WTC11 (cell line): ENCODE measurements around the gene PFDN5. TPM values are rescaled to one million over a fixed set of nuclear protein-coding genes. Genes with fewer than 3 reads are reported as not detected.

Experiments
- ATAC-seq: fragments of 200-7000 bp; cut with Tn5 transposase; 2 replicates; pipeline ENCODE4 v1.10.0; 2021; ENCODE audit warnings: mild to moderate bottlenecking, moderate library complexity
- CTCF ChIA-PET: fragments of 300-600 bp; sonication (Branson Sonifier 250); formaldehyde crosslinking; loops from one replicate; lab custom pipeline; 2021; ENCODE audit warnings: antibody characterized with exemption; lab: Charles Lee
- POLR2A ChIA-PET: fragments of 350-600 bp; sonication (Branson Sonifier 250); formaldehyde crosslinking; loops from one replicate; lab custom pipeline; 2021; ENCODE audit warnings: antibody characterized with exemption; lab: Charles Lee
- DNase-seq: peaks from one replicate; pipeline ENCODE4 v3.0.0; 2021; ENCODE audit warnings: low spot score
- H3K27ac Mint-ChIP-seq: 2 replicates; pipeline ENCODE4 v1.8.0; 2021; ENCODE audit warnings: mixed read lengths
- H3K27me3 Mint-ChIP-seq: 2 replicates; pipeline ENCODE4 v1.8.0; 2021; ENCODE audit warnings: low read depth, mild to moderate bottlenecking, moderate library complexity, mixed read lengths
- H3K36me3 Mint-ChIP-seq: 2 replicates; pipeline ENCODE4 v1.8.0; 2021; ENCODE audit warnings: mixed read lengths
- H3K4me1 Mint-ChIP-seq: 2 replicates; pipeline ENCODE4 v1.8.0; 2022; ENCODE audit warnings: mixed read lengths
- H3K4me3 Mint-ChIP-seq: 2 replicates; pipeline ENCODE4 v1.8.0; 2021; ENCODE audit warnings: mild to moderate bottlenecking, moderate library complexity, mixed read lengths
- H3K9me3 Mint-ChIP-seq: 2 replicates; pipeline ENCODE4 v1.8.0; 2021; ENCODE audit warnings: mixed read lengths
- CBFB ChIP-seq: sonication (generic); formaldehyde crosslinking; IDR thresholded peaks from 2 replicates; pipeline ENCODE4 v1.8.1; 2022; ENCODE audit warnings: mild to moderate bottlenecking, low read depth, missing genetic modification reagents
- CREB1 ChIP-seq: sonication (generic); formaldehyde crosslinking; IDR thresholded peaks from 2 replicates; pipeline ENCODE4 v1.8.0; 2023; ENCODE audit warnings: mild to moderate bottlenecking, missing genetic modification reagents
- CREM ChIP-seq: sonication (generic); formaldehyde crosslinking; IDR thresholded peaks from 2 replicates; pipeline ENCODE4 v1.8.1; 2022; ENCODE audit warnings: mild to moderate bottlenecking, missing genetic modification reagents, moderate library complexity
- HMGA2 ChIP-seq: fragments of 250-450 bp; sonication (Bioruptor Pico); IDR thresholded peaks from 2 replicates; pipeline ENCODE4 v1.4.0; 2021; ENCODE audit warnings: mild to moderate bottlenecking, moderate library complexity
- IRF2 ChIP-seq: sonication (generic); formaldehyde crosslinking; IDR thresholded peaks from 2 replicates; pipeline ENCODE4 v1.8.0; 2022; ENCODE audit warnings: low read depth, missing genetic modification reagents, borderline replicate concordance
- KAT7 ChIP-seq: sonication (generic); formaldehyde crosslinking; IDR thresholded peaks from 2 replicates; pipeline ENCODE4 v1.8.1; 2023; ENCODE audit warnings: missing genetic modification reagents, mild to moderate bottlenecking, borderline replicate concordance
- NR1H2 ChIP-seq: sonication (generic); formaldehyde crosslinking; IDR thresholded peaks from 2 replicates; pipeline ENCODE4 v1.9.0; 2021; ENCODE audit warnings: mild to moderate bottlenecking, moderate library complexity, missing genetic modification reagents
- SMAD3 ChIP-seq: sonication (generic); formaldehyde crosslinking; IDR thresholded peaks from 2 replicates; pipeline ENCODE4 v1.8.0; 2022; ENCODE audit warnings: missing genetic modification reagents, mild to moderate bottlenecking, borderline replicate concordance
- SOX15 ChIP-seq: fragments of 250-450 bp; sonication (Bioruptor Pico); IDR thresholded peaks from 2 replicates; pipeline ENCODE4 v1.9.0; 2021; ENCODE audit warnings: mild to moderate bottlenecking
- SP1 ChIP-seq: sonication (generic); formaldehyde crosslinking; conservative IDR thresholded peaks from 2 replicates; pipeline ENCODE4 v1.8.1; 2022; ENCODE audit warnings: missing genetic modification reagents
- TP53 ChIP-seq: sonication (generic); formaldehyde crosslinking; IDR thresholded peaks from 2 replicates; pipeline ENCODE4 v1.8.1; 2023; ENCODE audit warnings: mild to moderate bottlenecking, missing genetic modification reagents
- total RNA-seq: library from RNA; stranded (reverse); gene quantifications from 3 replicates; pipeline ENCODE4 v1.2.3, GENCODE V29; 2021
- TF ChIP-seq, protein P1 (sequence below): sonication (generic); formaldehyde crosslinking; IDR thresholded peaks from 2 replicates; pipeline ENCODE4 v1.8.1; 2023; ENCODE audit warnings: mild to moderate bottlenecking, missing genetic modification reagents
- TF ChIP-seq, protein P2 (sequence below): sonication (generic); formaldehyde crosslinking; IDR thresholded peaks from 2 replicates; pipeline ENCODE4 v1.8.0; 2022; ENCODE audit warnings: mild to moderate bottlenecking, missing genetic modification reagents
- TF ChIP-seq, protein P3 (sequence below): sonication (generic); formaldehyde crosslinking; IDR thresholded peaks from 2 replicates; pipeline ENCODE4 v1.8.0; 2022; ENCODE audit warnings: mild to moderate bottlenecking, missing genetic modification reagents
- TF ChIP-seq, protein P4 (sequence below): fragments of 250-450 bp; sonication (Bioruptor Pico); IDR thresholded peaks from 2 replicates; pipeline ENCODE4 v1.9.0; 2021; ENCODE audit warnings: mild to moderate bottlenecking
- TF ChIP-seq, protein P5 (sequence below): sonication (generic); formaldehyde crosslinking; IDR thresholded peaks from 2 replicates; pipeline ENCODE4 v1.8.0; 2023; ENCODE audit warnings: missing genetic modification reagents
- TF ChIP-seq, protein P6 (sequence below): sonication (generic); formaldehyde crosslinking; IDR thresholded peaks from 2 replicates; pipeline ENCODE4 v1.8.0; 2023; ENCODE audit warnings: mild to moderate bottlenecking, missing genetic modification reagents
- TF ChIP-seq, protein P7 (sequence below): sonication (generic); formaldehyde crosslinking; IDR thresholded peaks from 2 replicates; pipeline ENCODE4 v1.8.1; 2023; ENCODE audit warnings: mild to moderate bottlenecking, missing genetic modification reagents, moderate library complexity

PFDN5 gene
- total RNA-seq, 1 experiment from 2014 or later = 263 TPM

DNA sequence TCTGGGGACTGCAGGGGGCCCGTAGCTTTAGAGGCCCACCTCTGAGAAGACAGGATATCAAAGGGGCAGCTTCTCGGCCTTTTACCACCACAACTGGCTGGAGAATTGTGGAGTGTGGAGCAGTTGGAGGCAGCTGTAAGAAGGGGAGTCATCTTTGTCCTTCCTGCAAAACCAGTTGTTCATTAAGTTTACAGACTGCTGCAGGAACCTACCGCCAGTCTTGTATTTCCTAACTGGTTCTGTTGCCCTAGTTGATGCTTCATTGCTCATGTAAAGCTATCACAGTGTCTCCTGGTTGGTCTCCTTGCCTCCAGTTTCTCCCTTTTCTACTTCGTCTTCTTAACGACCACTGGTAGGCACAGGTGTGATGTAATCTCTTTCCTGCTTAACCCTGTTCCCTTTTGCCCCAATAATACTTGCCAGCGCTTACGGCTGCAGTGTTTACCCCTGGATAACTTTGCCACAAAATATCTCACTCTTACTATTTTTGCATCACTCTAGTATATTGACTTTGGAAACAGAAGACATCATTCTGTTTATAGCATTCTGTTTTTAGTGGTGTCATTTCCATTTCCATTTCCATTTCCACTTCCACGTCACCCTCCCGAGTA is 15.3 kb upstream of the PFDN5 start:
- Mint-ChIP-seq H3K27ac (no peak overlapping the region), H3K36me3 (peaks cover 78% of the 10 kb centered on the region), H3K27me3 (no peaks in the 10 kb centered on the region), H3K4me3 (no peak overlapping the region), H3K4me1 (no peaks in the 10 kb centered on the region), H3K9me3 (no peaks in the 10 kb centered on the region)
- DNase-seq = no peak
- no peak for ATAC-seq
- ChIA-PET CTCF (interaction anchor here (1.1 to 1.3 kb wide), 3 partner anchors 41 to 82 kb away, joined by 3 to 5 read pairs (median 4); partner anchors contain the start of gene AAAS), POLR2A (no interaction called here)
- TF ChIP-seq, protein P1, sequence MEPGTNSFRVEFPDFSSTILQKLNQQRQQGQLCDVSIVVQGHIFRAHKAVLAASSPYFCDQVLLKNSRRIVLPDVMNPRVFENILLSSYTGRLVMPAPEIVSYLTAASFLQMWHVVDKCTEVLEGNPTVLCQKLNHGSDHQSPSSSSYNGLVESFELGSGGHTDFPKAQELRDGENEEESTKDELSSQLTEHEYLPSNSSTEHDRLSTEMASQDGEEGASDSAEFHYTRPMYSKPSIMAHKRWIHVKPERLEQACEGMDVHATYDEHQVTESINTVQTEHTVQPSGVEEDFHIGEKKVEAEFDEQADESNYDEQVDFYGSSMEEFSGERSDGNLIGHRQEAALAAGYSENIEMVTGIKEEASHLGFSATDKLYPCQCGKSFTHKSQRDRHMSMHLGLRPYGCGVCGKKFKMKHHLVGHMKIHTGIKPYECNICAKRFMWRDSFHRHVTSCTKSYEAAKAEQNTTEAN = no peak
- TF ChIP-seq, protein P2, sequence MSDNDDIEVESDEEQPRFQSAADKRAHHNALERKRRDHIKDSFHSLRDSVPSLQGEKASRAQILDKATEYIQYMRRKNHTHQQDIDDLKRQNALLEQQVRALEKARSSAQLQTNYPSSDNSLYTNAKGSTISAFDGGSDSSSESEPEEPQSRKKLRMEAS = no peak
- TF ChIP-seq, protein P3, sequence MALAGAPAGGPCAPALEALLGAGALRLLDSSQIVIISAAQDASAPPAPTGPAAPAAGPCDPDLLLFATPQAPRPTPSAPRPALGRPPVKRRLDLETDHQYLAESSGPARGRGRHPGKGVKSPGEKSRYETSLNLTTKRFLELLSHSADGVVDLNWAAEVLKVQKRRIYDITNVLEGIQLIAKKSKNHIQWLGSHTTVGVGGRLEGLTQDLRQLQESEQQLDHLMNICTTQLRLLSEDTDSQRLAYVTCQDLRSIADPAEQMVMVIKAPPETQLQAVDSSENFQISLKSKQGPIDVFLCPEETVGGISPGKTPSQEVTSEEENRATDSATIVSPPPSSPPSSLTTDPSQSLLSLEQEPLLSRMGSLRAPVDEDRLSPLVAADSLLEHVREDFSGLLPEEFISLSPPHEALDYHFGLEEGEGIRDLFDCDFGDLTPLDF = no peak
- no peak for TF ChIP-seq SOX15 (CRISPR knock-in tag)
- TF ChIP-seq CREB1 (CRISPR knock-in tag) = no peak
- TF ChIP-seq SMAD3 = no peak
- TF ChIP-seq, protein P4, sequence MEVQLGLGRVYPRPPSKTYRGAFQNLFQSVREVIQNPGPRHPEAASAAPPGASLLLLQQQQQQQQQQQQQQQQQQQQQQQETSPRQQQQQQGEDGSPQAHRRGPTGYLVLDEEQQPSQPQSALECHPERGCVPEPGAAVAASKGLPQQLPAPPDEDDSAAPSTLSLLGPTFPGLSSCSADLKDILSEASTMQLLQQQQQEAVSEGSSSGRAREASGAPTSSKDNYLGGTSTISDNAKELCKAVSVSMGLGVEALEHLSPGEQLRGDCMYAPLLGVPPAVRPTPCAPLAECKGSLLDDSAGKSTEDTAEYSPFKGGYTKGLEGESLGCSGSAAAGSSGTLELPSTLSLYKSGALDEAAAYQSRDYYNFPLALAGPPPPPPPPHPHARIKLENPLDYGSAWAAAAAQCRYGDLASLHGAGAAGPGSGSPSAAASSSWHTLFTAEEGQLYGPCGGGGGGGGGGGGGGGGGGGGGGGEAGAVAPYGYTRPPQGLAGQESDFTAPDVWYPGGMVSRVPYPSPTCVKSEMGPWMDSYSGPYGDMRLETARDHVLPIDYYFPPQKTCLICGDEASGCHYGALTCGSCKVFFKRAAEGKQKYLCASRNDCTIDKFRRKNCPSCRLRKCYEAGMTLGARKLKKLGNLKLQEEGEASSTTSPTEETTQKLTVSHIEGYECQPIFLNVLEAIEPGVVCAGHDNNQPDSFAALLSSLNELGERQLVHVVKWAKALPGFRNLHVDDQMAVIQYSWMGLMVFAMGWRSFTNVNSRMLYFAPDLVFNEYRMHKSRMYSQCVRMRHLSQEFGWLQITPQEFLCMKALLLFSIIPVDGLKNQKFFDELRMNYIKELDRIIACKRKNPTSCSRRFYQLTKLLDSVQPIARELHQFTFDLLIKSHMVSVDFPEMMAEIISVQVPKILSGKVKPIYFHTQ (CRISPR knock-in tag) = no peak
- no peak for TF ChIP-seq TP53 (CRISPR knock-in tag)
- TF ChIP-seq, protein P5, sequence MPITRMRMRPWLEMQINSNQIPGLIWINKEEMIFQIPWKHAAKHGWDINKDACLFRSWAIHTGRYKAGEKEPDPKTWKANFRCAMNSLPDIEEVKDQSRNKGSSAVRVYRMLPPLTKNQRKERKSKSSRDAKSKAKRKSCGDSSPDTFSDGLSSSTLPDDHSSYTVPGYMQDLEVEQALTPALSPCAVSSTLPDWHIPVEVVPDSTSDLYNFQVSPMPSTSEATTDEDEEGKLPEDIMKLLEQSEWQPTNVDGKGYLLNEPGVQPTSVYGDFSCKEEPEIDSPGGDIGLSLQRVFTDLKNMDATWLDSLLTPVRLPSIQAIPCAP (CRISPR knock-in tag) = no peak
- TF ChIP-seq HMGA2 = no peak
- no peak for TF ChIP-seq KAT7
- TF ChIP-seq CBFB = no peak
- no peak for TF ChIP-seq IRF2 (CRISPR knock-in tag)
- TF ChIP-seq CREM (CRISPR knock-in tag) = no peak
- TF ChIP-seq SP1 = no peak
- TF ChIP-seq, protein P6, sequence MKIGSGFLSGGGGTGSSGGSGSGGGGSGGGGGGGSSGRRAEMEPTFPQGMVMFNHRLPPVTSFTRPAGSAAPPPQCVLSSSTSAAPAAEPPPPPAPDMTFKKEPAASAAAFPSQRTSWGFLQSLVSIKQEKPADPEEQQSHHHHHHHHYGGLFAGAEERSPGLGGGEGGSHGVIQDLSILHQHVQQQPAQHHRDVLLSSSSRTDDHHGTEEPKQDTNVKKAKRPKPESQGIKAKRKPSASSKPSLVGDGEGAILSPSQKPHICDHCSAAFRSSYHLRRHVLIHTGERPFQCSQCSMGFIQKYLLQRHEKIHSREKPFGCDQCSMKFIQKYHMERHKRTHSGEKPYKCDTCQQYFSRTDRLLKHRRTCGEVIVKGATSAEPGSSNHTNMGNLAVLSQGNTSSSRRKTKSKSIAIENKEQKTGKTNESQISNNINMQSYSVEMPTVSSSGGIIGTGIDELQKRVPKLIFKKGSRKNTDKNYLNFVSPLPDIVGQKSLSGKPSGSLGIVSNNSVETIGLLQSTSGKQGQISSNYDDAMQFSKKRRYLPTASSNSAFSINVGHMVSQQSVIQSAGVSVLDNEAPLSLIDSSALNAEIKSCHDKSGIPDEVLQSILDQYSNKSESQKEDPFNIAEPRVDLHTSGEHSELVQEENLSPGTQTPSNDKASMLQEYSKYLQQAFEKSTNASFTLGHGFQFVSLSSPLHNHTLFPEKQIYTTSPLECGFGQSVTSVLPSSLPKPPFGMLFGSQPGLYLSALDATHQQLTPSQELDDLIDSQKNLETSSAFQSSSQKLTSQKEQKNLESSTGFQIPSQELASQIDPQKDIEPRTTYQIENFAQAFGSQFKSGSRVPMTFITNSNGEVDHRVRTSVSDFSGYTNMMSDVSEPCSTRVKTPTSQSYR (CRISPR knock-in tag) = no peak
- TF ChIP-seq, protein P7, sequence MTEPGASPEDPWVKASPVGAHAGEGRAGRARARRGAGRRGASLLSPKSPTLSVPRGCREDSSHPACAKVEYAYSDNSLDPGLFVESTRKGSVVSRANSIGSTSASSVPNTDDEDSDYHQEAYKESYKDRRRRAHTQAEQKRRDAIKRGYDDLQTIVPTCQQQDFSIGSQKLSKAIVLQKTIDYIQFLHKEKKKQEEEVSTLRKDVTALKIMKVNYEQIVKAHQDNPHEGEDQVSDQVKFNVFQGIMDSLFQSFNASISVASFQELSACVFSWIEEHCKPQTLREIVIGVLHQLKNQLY (CRISPR knock-in tag) = no peak
- TF ChIP-seq NR1H2 (CRISPR knock-in tag) = no peak
